K562 (cell line): ENCODE measurements around the gene GALNT13.

Experiments used
- DNMT1 ChIP-seq: fragments of 450-650 bp; IDR thresholded peaks from 2 replicates; pipeline ENCODE4 v1.6.1; 2016; ENCODE audit warnings: antibody characterized with exemption, mild to moderate bottlenecking
- EZH2 ChIP-seq: IDR thresholded peaks from 2 replicates; pipeline ENCODE4 v1.6.1; 2012; ENCODE audit warnings: low read depth, mild to moderate bottlenecking, inconsistent platforms, low read length, borderline replicate concordance
- HCFC1 ChIP-seq: IDR thresholded peaks from 2 replicates; pipeline ENCODE4 v1.6.1; 2012; ENCODE audit warnings: low read depth, low read length, improper control_type of control experiment
- JUN ChIP-seq, 2 experiments: sonication (generic) in 1 of 2; formaldehyde crosslinking in 1 of 2; IDR thresholded peaks; 2 replicates each; pipeline versions ENCODE4 v1.6.1 to v1.8.0; 2012 to 2022; ENCODE audit warnings: borderline replicate concordance in 2 of 2, mild to moderate bottlenecking in 2 of 2, improper control_type of control experiment in 1 of 2, low read depth in 1 of 2, low read length in 1 of 2, missing genetic modification reagents in 1 of 2
- KAT8 ChIP-seq: fragments of 450-650 bp; IDR thresholded peaks from 2 replicates; pipeline ENCODE4 v1.6.1; 2016; ENCODE audit warnings: low read depth, mild to moderate bottlenecking
- SETDB1 ChIP-seq: IDR thresholded peaks from one replicate; pipeline ENCODE4 v1.6.1; 2012; ENCODE audit warnings: low read length, control low read depth, inconsistent platforms
- SMARCB1 ChIP-seq: IDR thresholded peaks from 2 replicates; pipeline ENCODE4 v1.6.1; 2011; ENCODE audit warnings: improper control_type of control experiment, low read depth; ENCODE audit not compliant: insufficient read length
- TEAD4 ChIP-seq, 2 experiments: sonication (generic) in 1 of 2; formaldehyde crosslinking in 1 of 2; IDR thresholded peaks; 2 replicates each; pipeline versions ENCODE4 v1.6.1 to v1.8.0; 2012 to 2022; ENCODE audit warnings: borderline replicate concordance in 1 of 2, inconsistent platforms in 1 of 2, low read length in 1 of 2, mild to moderate bottlenecking in 1 of 2, missing genetic modification reagents in 1 of 2
- ZBTB26 ChIP-seq: fragments of 450-650 bp; formaldehyde crosslinking; IDR thresholded peaks from 2 replicates; pipeline ENCODE4 v1.4.0; 2022; ENCODE audit warnings: missing genetic modification characterization
- ZNF184 ChIP-seq: sonication (generic); formaldehyde crosslinking; IDR thresholded peaks from 2 replicates; pipeline ENCODE4 v1.5.0; 2020; ENCODE audit warnings: missing genetic modification reagents
- TF ChIP-seq, protein P1 (sequence below), 2 experiments: fragments of 450-650 bp in 1 of 2; sonication (generic) in 1 of 2; formaldehyde crosslinking in 1 of 2; IDR thresholded peaks in 1 of 2; conservative IDR thresholded peaks in 1 of 2; 2 replicates each; pipeline versions ENCODE4 v1.6.1 to v1.8.1; 2016 to 2023; ENCODE audit warnings: mild to moderate bottlenecking in 2 of 2, moderate library complexity in 2 of 2, inconsistent platforms in 1 of 2, missing genetic modification reagents in 1 of 2
- TF ChIP-seq, protein P2 (sequence below): fragments of 250-450 bp; sonication (Bioruptor Pico); IDR thresholded peaks from 2 replicates; pipeline ENCODE4 v1.4.0; 2020; ENCODE audit warnings: mild to moderate bottlenecking, moderate library complexity
- TF ChIP-seq, protein P3 (sequence below), 3 experiments: IDR thresholded peaks in 2 of 3; conservative IDR thresholded peaks in 1 of 3; 2 replicates each; pipeline ENCODE4 v1.5.1; 2011 to 2012; ENCODE audit warnings: low read length in 3 of 3, mild to moderate bottlenecking in 3 of 3, control low read depth in 2 of 3, improper control_type of control experiment in 1 of 3, inconsistent platforms in 1 of 3, low read depth in 1 of 3, mixed read lengths in 1 of 3, moderate library complexity in 1 of 3; ENCODE audit not compliant: insufficient read depth in 2 of 3

DNA sequence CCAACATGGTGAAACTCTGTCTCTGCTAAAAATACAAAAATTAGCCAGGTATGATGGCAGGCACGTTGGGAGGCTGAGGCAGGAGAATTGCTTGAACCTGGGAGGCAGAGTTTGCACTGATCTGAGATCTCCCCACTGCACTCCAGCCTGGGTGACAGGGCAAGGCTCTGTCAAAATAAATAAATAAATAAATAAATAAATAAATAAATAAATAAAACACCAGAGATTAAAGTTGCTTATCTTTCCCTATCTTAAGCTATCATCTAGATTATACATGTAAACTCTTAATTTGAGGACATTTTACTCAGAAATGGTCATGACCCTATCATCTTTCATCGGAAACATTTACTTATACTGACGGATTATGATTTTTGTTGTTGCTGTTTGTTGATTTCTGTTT, 373.2 kb downstream of the GALNT13 start:
- no peak for TF ChIP-seq ZNF184 (CRISPR knock-in tag)
- no peak for TF ChIP-seq EZH2
- TF ChIP-seq, protein P1, sequence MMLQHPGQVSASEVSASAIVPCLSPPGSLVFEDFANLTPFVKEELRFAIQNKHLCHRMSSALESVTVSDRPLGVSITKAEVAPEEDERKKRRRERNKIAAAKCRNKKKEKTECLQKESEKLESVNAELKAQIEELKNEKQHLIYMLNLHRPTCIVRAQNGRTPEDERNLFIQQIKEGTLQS (IDR thresholded peaks at IDR 0.05), result no peak
- TF ChIP-seq, protein P1 (CRISPR knock-in tag; conservative IDR thresholded peaks at IDR 0.05), result no peak
- TF ChIP-seq JUN (IDR thresholded peaks at IDR 0.05; ENCODE audit: borderline replicate concordance, low read depth, low read length), result no peak
- TF ChIP-seq JUN (CRISPR knock-in tag; IDR thresholded peaks at IDR 0.05; ENCODE audit: borderline replicate concordance), result no peak
- no peak for TF ChIP-seq DNMT1
- TF ChIP-seq, protein P2, sequence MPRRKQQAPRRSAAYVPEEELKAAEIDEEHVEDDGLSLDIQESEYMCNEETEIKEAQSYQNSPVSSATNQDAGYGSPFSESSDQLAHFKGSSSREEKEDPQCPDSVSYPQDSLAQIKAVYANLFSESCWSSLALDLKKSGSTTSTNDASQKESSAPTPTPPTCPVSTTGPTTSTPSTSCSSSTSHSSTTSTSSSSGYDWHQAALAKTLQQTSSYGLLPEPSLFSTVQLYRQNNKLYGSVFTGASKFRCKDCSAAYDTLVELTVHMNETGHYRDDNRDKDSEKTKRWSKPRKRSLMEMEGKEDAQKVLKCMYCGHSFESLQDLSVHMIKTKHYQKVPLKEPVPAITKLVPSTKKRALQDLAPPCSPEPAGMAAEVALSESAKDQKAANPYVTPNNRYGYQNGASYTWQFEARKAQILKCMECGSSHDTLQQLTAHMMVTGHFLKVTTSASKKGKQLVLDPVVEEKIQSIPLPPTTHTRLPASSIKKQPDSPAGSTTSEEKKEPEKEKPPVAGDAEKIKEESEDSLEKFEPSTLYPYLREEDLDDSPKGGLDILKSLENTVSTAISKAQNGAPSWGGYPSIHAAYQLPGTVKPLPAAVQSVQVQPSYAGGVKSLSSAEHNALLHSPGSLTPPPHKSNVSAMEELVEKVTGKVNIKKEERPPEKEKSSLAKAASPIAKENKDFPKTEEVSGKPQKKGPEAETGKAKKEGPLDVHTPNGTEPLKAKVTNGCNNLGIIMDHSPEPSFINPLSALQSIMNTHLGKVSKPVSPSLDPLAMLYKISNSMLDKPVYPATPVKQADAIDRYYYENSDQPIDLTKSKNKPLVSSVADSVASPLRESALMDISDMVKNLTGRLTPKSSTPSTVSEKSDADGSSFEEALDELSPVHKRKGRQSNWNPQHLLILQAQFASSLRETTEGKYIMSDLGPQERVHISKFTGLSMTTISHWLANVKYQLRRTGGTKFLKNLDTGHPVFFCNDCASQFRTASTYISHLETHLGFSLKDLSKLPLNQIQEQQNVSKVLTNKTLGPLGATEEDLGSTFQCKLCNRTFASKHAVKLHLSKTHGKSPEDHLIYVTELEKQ (CRISPR knock-in tag), result no peak
- no peak for TF ChIP-seq ZBTB26 (CRISPR knock-in tag)
- no peak for TF ChIP-seq KAT8
- no peak for TF ChIP-seq HCFC1
- no peak for TF ChIP-seq SETDB1
- TF ChIP-seq, protein P3, sequence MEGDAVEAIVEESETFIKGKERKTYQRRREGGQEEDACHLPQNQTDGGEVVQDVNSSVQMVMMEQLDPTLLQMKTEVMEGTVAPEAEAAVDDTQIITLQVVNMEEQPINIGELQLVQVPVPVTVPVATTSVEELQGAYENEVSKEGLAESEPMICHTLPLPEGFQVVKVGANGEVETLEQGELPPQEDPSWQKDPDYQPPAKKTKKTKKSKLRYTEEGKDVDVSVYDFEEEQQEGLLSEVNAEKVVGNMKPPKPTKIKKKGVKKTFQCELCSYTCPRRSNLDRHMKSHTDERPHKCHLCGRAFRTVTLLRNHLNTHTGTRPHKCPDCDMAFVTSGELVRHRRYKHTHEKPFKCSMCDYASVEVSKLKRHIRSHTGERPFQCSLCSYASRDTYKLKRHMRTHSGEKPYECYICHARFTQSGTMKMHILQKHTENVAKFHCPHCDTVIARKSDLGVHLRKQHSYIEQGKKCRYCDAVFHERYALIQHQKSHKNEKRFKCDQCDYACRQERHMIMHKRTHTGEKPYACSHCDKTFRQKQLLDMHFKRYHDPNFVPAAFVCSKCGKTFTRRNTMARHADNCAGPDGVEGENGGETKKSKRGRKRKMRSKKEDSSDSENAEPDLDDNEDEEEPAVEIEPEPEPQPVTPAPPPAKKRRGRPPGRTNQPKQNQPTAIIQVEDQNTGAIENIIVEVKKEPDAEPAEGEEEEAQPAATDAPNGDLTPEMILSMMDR (IDR thresholded peaks at IDR 0.05 in 2 of 3, conservative IDR thresholded peaks at IDR 0.05 in 1 of 3; ENCODE audit: insufficient read depth in 2 of 3, low read depth in 1 of 3, low read length in 3 of 3), result no peak
- TF ChIP-seq SMARCB1, result no peak
- TF ChIP-seq TEAD4 (IDR thresholded peaks at IDR 0.05; ENCODE audit: low read length), result no peak
- TF ChIP-seq TEAD4 (CRISPR knock-in tag; IDR thresholded peaks at IDR 0.05; ENCODE audit: borderline replicate concordance), result no peak
